ENCODE data around the gene DYNAP.

Gene DYNAP

DNA sequence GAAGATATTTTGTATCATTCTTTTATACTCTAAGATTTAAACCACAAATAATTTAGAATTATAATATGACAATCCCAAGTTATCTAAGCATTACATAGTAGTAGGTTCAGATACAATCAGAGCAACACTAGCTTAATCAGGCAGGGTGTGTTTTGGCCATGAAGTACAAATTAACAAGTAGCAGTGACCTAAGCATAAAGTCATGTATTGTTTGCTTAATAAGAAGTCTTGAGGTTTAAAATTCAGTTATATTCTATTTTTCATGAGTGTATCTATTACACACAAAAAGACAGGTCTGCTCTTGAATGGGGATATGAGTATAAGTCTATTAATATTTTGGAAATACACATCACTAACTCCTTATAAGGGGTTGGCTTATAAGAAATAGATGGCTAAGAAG, 39.9 kb downstream of the DYNAP start:
- Histone ChIP-seq H3K9me3 (ENCODE audit: control insufficient read depth in 5 of 5, low read length in 5 of 5) (peaks cover 0 to 6% (median 0%) of the 10 kb centered on the region in 5 donors), H3K36me3 (ENCODE audit: control insufficient read depth in 5 of 5, insufficient read depth in 5 of 5, low read length in 5 of 5) (no peaks in the 10 kb centered on the region), H3K4me3 (ENCODE audit: low read depth in 1 of 5, low read length in 5 of 5) (no peak overlapping the region), H3K9ac (ENCODE audit: low read length in 5 of 5) (no peak overlapping the region), H3K27ac (ENCODE audit: low read depth, low read length) (no peak overlapping the region), H3K4me1 (ENCODE audit: control insufficient read depth in 5 of 5, insufficient read depth in 5 of 5, low read length in 5 of 5) (no peaks in the 10 kb centered on the region), H3K27me3 (ENCODE audit: control insufficient read depth in 5 of 5, insufficient read depth in 4 of 5, low read length in 5 of 5) (no peaks in the 10 kb centered on the region)

GRCh38 chr18:54636217-54636616, 45.2 kb downstream of the DYNAP start:
- H3K27me3 ChIP-seq (ENCODE audit: control insufficient read depth in 5 of 5, insufficient read depth in 4 of 5, low read length in 5 of 5), result peaks cover 0 to 2% (median 0%) of the 10 kb centered on the region in 5 donors
- no peak overlapping the region for H3K9ac ChIP-seq (ENCODE audit: low read length in 5 of 5)
- no peaks in the 10 kb centered on the region for H3K36me3 ChIP-seq (ENCODE audit: control insufficient read depth in 5 of 5, insufficient read depth in 5 of 5, low read length in 5 of 5)
- H3K9me3 ChIP-seq (ENCODE audit: control insufficient read depth in 5 of 5, low read length in 5 of 5), result no peaks in the 10 kb centered on the region
- H3K27ac ChIP-seq (ENCODE audit: low read depth, low read length), result no peak overlapping the region
- no peaks in the 10 kb centered on the region for H3K4me1 ChIP-seq (ENCODE audit: control insufficient read depth in 5 of 5, insufficient read depth in 5 of 5, low read length in 5 of 5)
- no peak overlapping the region for H3K4me3 ChIP-seq (ENCODE audit: low read depth in 1 of 5, low read length in 5 of 5)

DNA sequence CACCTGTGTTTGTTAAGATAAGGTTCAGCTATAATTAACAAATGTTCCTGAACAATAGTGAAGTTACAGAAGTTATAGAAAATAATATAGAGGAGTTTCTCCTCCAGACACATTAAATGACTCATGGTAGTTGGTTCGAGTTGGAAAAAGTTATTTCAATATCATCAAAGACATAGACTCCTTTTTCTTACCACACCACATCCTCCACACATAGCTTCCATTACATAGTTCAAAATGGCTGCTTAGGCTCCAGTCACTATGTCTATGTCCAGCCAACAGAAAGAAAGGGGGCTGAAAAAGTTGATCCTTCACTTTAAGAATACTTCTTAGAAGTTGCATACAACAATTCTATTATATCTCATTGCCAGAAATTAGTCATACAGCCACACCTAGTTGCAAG, 50.7 kb downstream of the DYNAP start:
- Histone ChIP-seq H3K27ac (ENCODE audit: low read depth, low read length) (no peak overlapping the region), H3K9me3 (ENCODE audit: control insufficient read depth in 5 of 5, low read length in 5 of 5) (no peaks in the 10 kb centered on the region), H3K27me3 (ENCODE audit: control insufficient read depth in 5 of 5, insufficient read depth in 4 of 5, low read length in 5 of 5) (no peaks in the 10 kb centered on the region), H3K4me3 (ENCODE audit: low read depth in 1 of 5, low read length in 5 of 5) (no peak overlapping the region), H3K36me3 (ENCODE audit: control insufficient read depth in 5 of 5, insufficient read depth in 5 of 5, low read length in 5 of 5) (no peaks in the 10 kb centered on the region), H3K9ac (ENCODE audit: low read length in 5 of 5) (no peak overlapping the region), H3K4me1 (ENCODE audit: control insufficient read depth in 5 of 5, insufficient read depth in 5 of 5, low read length in 5 of 5) (no peaks in the 10 kb centered on the region)

- no peaks in the 10 kb centered on the region for H3K4me1 ChIP-seq (ENCODE audit: control insufficient read depth in 5 of 5, insufficient read depth in 5 of 5, low read length in 5 of 5)
- no peaks in the 10 kb centered on the region for H3K36me3 ChIP-seq (ENCODE audit: control insufficient read depth in 5 of 5, insufficient read depth in 5 of 5, low read length in 5 of 5)
- H3K9ac ChIP-seq (ENCODE audit: low read length in 5 of 5), result no peak overlapping the region
- H3K27me3 ChIP-seq (ENCODE audit: control insufficient read depth in 5 of 5, insufficient read depth in 4 of 5, low read length in 5 of 5), result no peaks in the 10 kb centered on the region
- no peak overlapping the region for H3K4me3 ChIP-seq (ENCODE audit: low read depth in 1 of 5, low read length in 5 of 5)
- H3K9me3 ChIP-seq (ENCODE audit: control insufficient read depth in 5 of 5, low read length in 5 of 5), result no peaks in the 10 kb centered on the region
- H3K27ac ChIP-seq (ENCODE audit: low read depth, low read length), result no peak overlapping the region
Observed at GRCh38 chr18:54647176-54647575, 56.1 kb downstream of the DYNAP start.
